BJ (cell line): Measurements from ENCODE around the gene SH3RF1. TPM values are rescaled to one million over a fixed set of nuclear protein-coding genes. Genes with fewer than 3 reads are reported as not detected.

Source experiments
- CTCF ChIA-PET: fragments of 350-600 bp; formaldehyde crosslinking; extraction: SDS; loops from one replicate; lab custom pipeline; 2021; ENCODE audit warnings: antibody characterized with exemption, inconsistent platforms; lab: Yijun Ruan, JAX
- POLR2A ChIA-PET: fragments of 300-600 bp; sonication (Branson Sonifier 250); formaldehyde crosslinking; extraction: SDS; loops from one replicate; lab custom pipeline; 2021; ENCODE audit warnings: antibody characterized with exemption; lab: Charles Lee
- DNase-seq: peaks from one replicate; pipeline ENCODE4 v3.0.0-alpha.2; 2011; ENCODE audit warnings: low read depth
- H3K27me3 ChIP-seq: 2 replicates; pipeline ENCODE4 v1.6.0; 2011; ENCODE audit warnings: low read length; ENCODE audit not compliant: control insufficient read depth, insufficient read depth
- H3K36me3 ChIP-seq: 2 replicates; pipeline ENCODE4 v1.5.1; 2011; ENCODE audit warnings: low read length; ENCODE audit not compliant: control insufficient read depth, insufficient read depth
- H3K4me3 ChIP-seq: 2 replicates; pipeline ENCODE4 v1.5.1; 2011; ENCODE audit warnings: low read depth, mild to moderate bottlenecking, control low read depth, low read length
- polyA plus RNA-seq: library from polyadenylated mRNA; depleted of rRNA; stranded (reverse); fragments of >200 nt; gene quantifications from 2 replicates; pipeline ENCODE4 v1.2.3, GENCODE V29; 2011
- TF ChIP-seq, protein P1 (sequence below): IDR thresholded peaks from 2 replicates; pipeline ENCODE4 v1.5.1; 2011; ENCODE audit warnings: low read depth, mild to moderate bottlenecking, control low read depth, inconsistent platforms, low read length, moderate library complexity; ENCODE audit not compliant: insufficient read depth

SH3RF1 gene
- polyA plus RNA-seq, 1 experiment, result 38.8 TPM

DNA sequence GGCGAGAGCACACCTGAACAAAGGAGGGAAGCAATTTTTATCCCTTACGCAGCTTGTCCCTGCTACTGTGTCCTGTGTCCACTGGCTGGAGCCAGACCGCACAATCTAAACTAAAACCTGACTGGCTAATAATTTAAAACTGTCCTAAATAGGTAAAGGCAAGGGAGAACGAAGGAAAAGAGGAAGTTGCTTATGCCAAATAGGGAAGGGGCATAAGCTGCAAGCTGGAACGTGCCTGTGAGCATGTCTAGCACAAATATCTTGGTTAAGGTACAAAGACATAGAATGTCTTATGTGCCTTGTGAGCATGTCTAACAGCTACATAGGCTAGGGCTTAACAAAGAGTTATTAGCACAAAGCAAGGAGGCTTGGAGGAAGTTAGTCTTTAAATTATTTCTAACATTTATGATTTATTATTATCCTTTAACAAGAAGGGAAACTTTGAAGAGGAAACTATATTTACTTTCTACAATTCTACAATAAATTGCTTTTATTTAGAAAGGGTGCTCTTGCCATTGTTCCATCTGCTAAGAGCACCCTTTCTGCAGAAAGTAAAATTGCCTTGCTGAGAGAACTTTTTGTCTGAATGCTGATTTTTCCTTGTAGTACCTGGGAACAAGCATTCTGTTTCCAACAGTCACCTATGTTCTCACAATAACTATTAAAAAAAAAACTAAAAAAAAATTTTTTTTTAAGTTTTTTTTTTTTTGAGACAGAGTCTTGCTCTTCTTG, 180.1 kb downstream of the SH3RF1 start:
- POLR2A ChIA-PET, result no interaction called here
- Histone ChIP-seq H3K27me3 (no peaks in the 10 kb centered on the region), H3K4me3 (no peak overlapping the region), H3K36me3 (peaks cover 11% of the 10 kb centered on the region)
- DNase-seq, result no peak
- CTCF ChIA-PET, result no interaction called here
- TF ChIP-seq, protein P1, sequence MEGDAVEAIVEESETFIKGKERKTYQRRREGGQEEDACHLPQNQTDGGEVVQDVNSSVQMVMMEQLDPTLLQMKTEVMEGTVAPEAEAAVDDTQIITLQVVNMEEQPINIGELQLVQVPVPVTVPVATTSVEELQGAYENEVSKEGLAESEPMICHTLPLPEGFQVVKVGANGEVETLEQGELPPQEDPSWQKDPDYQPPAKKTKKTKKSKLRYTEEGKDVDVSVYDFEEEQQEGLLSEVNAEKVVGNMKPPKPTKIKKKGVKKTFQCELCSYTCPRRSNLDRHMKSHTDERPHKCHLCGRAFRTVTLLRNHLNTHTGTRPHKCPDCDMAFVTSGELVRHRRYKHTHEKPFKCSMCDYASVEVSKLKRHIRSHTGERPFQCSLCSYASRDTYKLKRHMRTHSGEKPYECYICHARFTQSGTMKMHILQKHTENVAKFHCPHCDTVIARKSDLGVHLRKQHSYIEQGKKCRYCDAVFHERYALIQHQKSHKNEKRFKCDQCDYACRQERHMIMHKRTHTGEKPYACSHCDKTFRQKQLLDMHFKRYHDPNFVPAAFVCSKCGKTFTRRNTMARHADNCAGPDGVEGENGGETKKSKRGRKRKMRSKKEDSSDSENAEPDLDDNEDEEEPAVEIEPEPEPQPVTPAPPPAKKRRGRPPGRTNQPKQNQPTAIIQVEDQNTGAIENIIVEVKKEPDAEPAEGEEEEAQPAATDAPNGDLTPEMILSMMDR, result no peak

DNA sequence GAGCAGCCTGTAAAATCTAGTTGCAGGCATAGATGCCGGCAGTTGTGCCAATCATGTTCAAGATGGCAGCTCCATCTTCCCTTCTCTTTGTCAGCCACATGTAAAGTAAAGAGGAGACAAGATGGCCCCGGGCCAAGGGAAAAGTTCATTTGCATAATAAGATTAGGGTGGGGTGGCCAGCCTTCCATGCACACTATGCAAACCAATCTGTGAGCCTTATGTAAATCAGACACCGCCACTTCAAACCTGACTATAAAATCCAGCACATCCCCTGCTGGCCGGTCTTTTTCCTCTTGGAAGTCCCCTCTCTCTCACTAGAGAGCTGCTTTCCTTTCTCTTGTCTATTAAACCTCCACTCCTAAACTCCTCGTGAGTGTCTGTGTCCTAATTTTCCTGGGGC, 181.8 kb downstream of the SH3RF1 start:
- no peak overlapping the region for H3K4me3 ChIP-seq
- H3K36me3 ChIP-seq, result peaks cover 5% of the 10 kb centered on the region
- H3K27me3 ChIP-seq, result no peaks in the 10 kb centered on the region
- TF ChIP-seq, protein P1, result no peak
- DNase-seq, result no peak
- ChIA-PET POLR2A (no interaction called here), CTCF (no interaction called here)

DNA sequence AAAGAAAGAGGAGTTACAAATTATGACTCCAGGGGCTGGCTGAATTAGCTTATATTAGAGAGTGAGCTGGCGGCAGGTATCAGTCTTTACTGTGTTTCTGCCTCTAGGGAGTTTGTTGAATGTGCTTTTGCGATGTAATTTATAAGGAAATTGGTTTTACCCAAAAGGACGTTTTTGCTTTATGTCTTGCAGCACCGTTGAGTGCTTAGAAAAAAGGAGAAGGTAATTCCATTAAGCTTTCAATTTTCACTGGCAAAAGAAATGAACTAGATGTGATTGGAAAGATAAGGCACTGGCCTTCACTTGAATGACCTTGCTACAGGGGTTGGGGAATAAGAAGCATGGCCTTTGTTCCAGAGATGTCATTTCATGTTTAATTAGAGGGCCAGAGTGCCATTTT, 185.8 kb downstream of the SH3RF1 start:
- H3K4me3 ChIP-seq, result no peak overlapping the region
- ChIA-PET CTCF (interaction anchor here (1.7 kb wide), 1 partner anchor 61 kb away, joined by 4 read pairs; no protein-coding TSS in a partner anchor), POLR2A (no interaction called here)
- no peaks in the 10 kb centered on the region for H3K27me3 ChIP-seq
- DNase-seq, result no peak
- H3K36me3 ChIP-seq, result no peaks in the 10 kb centered on the region; the same call in 1 of the 2 replicates
- TF ChIP-seq, protein P1, result no peak

DNA sequence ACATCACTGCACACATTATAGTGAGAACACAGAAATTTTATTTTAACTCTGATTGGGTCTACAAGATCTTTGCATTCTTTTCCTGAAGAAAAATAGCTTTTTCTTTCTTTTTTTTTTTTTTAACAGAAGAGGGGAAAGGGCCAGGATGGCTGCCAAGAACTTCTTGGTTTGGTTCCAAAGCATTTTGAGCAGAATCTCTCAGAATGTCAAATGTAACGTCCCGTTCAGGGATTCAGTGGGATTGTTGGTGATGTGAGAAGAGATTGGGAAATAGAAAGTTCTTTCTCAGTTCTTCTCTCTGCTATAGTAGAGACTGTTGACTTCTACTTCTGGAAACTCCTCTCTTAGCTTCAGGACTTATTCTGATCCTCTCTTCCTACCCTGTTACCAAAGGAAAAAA, 189.8 kb downstream of the SH3RF1 start:
- ChIA-PET POLR2A (no interaction called here), CTCF (no interaction called here)
- no peak for DNase-seq
- no peaks in the 10 kb centered on the region for H3K36me3 ChIP-seq
- TF ChIP-seq, protein P1, result no peak
- H3K4me3 ChIP-seq, result no peak overlapping the region
- H3K27me3 ChIP-seq, result no peaks in the 10 kb centered on the region

DNA sequence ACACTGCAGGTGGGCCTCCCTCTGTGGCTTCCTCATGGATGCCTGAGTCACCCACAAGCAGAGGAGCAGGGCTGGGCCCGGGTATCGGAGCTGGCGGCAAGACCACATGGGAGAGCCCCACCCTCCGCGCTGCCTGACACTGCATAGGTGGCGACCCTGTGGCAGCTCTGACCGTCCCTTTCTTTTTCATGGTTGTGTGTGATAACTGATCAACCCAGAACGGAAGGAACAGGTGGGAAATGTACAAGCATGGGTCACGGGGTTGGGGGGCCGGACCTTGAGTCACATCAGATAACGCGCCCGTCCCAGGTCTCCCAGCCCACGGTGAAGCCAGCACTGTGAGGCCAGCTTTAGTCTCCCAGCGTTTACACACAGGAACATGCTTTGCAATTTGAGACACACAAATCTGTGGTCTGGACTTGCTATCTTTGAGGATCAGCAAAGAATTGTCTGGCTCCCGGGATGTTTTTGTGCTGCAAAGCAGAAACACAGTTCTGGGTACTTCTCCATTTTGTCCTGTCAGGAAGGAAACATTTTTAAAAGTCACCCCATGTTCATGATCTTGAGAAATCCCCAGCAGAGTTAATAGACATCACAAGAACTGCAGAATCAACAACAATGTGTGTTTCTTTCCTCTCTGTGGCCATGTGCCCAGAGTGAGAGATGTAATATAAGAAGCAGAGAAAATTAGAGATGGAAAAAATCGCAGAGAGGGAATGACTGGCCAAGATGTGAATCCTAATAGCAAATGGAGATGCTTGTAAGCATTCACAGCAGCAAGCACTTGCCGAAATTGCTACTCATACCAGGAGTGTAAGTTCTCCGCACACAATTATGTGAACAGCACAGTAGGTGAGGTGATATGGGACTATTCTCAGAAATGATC, 190.6 kb downstream of the SH3RF1 start:
- CTCF ChIA-PET, result no interaction called here
- POLR2A ChIA-PET, result interaction anchor here (0.6 kb wide), 1 partner anchor 644 kb away, joined by 4 read pairs; no protein-coding TSS in a partner anchor
- TF ChIP-seq, protein P1, result no peak
- Histone ChIP-seq H3K4me3 (no peak overlapping the region), H3K27me3 (no peaks in the 10 kb centered on the region), H3K36me3 (no peaks in the 10 kb centered on the region)
- DNase-seq, result no peak
